GM23338 (cell line): ENCODE data around the gene ATP8A2.

Source experiments
- CREB1 ChIP-seq: fragments of 250-450 bp; sonication (Bioruptor Pico); IDR thresholded peaks from 2 replicates; pipeline ENCODE4 v1.5.0; 2020; ENCODE audit warnings: low read depth, mild to moderate bottlenecking, moderate library complexity
- CTCF ChIP-seq, 2 experiments: fragments of 200-600 bp in 1 of 2; sonication (generic) in 1 of 2; conservative IDR thresholded peaks; 2 replicates each; pipeline versions ENCODE4 v1.5.1 to v1.6.1; 2016 to 2017; ENCODE audit warnings: antibody characterized with exemption in 2 of 2, low read depth in 2 of 2, mild to moderate bottlenecking in 2 of 2, moderate library complexity in 1 of 2
- ETS1 ChIP-seq: IDR thresholded peaks from 2 replicates; pipeline ENCODE4 v1.6.1; 2016; ENCODE audit warnings: antibody characterized with exemption
- EZH2 ChIP-seq: fragments of 200-600 bp; sonication (generic); IDR thresholded peaks from one replicate; pipeline ENCODE4 v1.8.0; 2017; ENCODE audit warnings: antibody characterized with exemption, mild to moderate bottlenecking, low read depth; ENCODE audit not compliant: unreplicated experiment
- EZH2phosphoT487 ChIP-seq: fragments of 200-600 bp; sonication (generic); IDR thresholded peaks from one replicate; pipeline ENCODE4 v1.8.1; 2018; ENCODE audit warnings: antibody characterized with exemption; ENCODE audit not compliant: unreplicated experiment
- POLR2AphosphoS5 ChIP-seq: IDR thresholded peaks from 2 replicates; pipeline ENCODE4 v1.6.1; 2016; ENCODE audit warnings: antibody characterized with exemption, low read depth
- REST ChIP-seq: IDR thresholded peaks from one replicate; pipeline ENCODE4 v1.6.1; 2018; ENCODE audit warnings: antibody characterized with exemption; ENCODE audit not compliant: unreplicated experiment
- STAT1 ChIP-seq: IDR thresholded peaks from one replicate; pipeline ENCODE4 v1.6.1; 2016; ENCODE audit warnings: antibody characterized with exemption; ENCODE audit not compliant: unreplicated experiment

DNA sequence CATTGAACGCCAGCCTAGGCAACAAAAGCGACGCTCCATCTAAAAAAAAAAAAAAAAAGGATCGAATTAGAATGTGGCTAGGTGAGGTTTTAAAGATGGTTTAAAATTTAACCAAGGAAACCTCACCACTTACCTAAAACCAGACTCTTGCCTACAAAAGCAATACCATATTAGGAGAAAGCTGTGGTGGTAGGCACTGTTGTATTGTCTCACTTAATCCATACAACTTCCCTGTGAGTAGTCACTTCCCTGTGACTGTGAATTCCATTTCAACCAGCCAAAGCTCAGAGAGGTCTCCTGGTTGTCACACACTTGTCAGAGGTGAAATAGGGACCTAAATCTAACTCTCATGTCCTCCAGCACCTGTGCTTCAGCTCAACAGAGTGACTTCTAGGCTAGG, 664.6 kb downstream of the ATP8A2 start:
- TF ChIP-seq EZH2 (no peak), STAT1 (no peak), EZH2phosphoT487 (no peak), POLR2AphosphoS5 (no peak), CTCF (conservative IDR thresholded peaks at IDR 0.05; ENCODE audit: low read depth in 2 of 2) (no peak), CREB1 (no peak), ETS1 (no peak), REST (no peak)
